Epithelial cell of esophagus (primary cell): ENCODE data around the gene LUM.

Experiments used
- DNase-seq: peaks from one replicate; pipeline ENCODE4 v3.0.0; 2010; ENCODE audit warnings: low read depth
- H3K4me3 ChIP-seq: 2 replicates; pipeline ENCODE4 v1.5.1; 2011; ENCODE audit warnings: mild to moderate bottlenecking, low read length, control low read depth
- CTCF ChIP-seq: IDR thresholded peaks from 2 replicates; pipeline ENCODE4 v1.5.1; 2011; ENCODE audit warnings: low read depth, mild to moderate bottlenecking, low read length, control low read depth, inconsistent platforms; ENCODE audit not compliant: insufficient read depth; ENCODE audit errors: missing control alignments

The LUM gene

DNA sequence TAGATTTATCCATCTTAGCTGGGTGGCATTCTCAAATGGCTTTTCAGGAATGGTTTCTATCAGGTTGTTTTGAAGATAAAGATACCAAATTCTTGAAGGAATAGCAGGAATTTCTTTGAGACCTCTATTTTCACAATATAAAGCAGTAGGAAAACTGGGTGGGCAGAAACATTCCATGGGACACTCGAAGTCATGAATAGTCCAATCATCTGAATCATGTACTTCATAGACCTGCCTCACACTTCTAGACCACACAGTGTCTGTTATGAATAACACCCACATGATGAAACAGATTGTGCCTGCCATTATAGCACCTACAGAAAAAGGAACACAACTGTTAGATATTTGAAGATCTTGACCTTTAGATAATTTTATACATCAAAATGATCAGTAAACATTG lies 55.3 kb downstream of the LUM start:
- H3K4me3 ChIP-seq, result no peak overlapping the region
- no peak for TF ChIP-seq CTCF
- no peak for DNase-seq

- peak; percentile 9 for DNase-seq
- no peak overlapping the region for H3K4me3 ChIP-seq
- TF ChIP-seq CTCF, result no peak
Measured at GRCh38 chr12:91053951-91054715, 57.2 kb downstream of the LUM start.
